Fibroblast of skin of left quadriceps (primary cell): ENCODE measurements around the gene TNNI2.
"Not testable (repeated sequence)": the region's sequence is repeated elsewhere in the genome, so short reads cannot be mapped to it uniquely, and the experiment has no call there.

ENCODE experiments used
- DNase-seq, 2 experiments: peaks; one replicate each; pipeline ENCODE4 v3.0.0-alpha.2; 2013; ENCODE audit warnings: low read depth in 2 of 2

Gene TNNI2

GRCh38 chr11:1838426-1839144, at the start of gene TNNI2:
TSS of gene TNNI2 (plus strand) at chr11:1838981. CDS start at chr11:1839697, 716 bp downstream.
- no peak for DNase-seq

- DNase-seq: no peak
Measured at GRCh38 chr11:1791912-1792311, 46.9 kb upstream of the TNNI2 start.

- no peak for DNase-seq
Measured at GRCh38 chr11:1792461-1792860, 46.3 kb upstream of the TNNI2 start.

GRCh38 chr11:1793081-1793480, 45.7 kb upstream of the TNNI2 start:
- no peak for DNase-seq

GRCh38 chr11:1796413-1797011, 42.3 kb upstream of the TNNI2 start:
- no peak for DNase-seq

- DNase-seq: no peak
Measured at GRCh38 chr11:1797391-1798125, 41.2 kb upstream of the TNNI2 start.

- DNase-seq: no peak
Measured at GRCh38 chr11:1803246-1803645, 35.5 kb upstream of the TNNI2 start.

GRCh38 chr11:1803835-1804519, 34.8 kb upstream of the TNNI2 start:
- DNase-seq: not testable (repeated sequence)

- DNase-seq: no peak
Measured at GRCh38 chr11:1805525-1805924, 33.3 kb upstream of the TNNI2 start.

- DNase-seq: no peak
Measured at GRCh38 chr11:1807264-1807995, 31.4 kb upstream of the TNNI2 start.

GRCh38 chr11:1810761-1811160, 28.0 kb upstream of the TNNI2 start:
- DNase-seq: no peak

- DNase-seq: no peak
Measured at GRCh38 chr11:1812274-1812673, 26.5 kb upstream of the TNNI2 start.

- DNase-seq: no peak
Measured at GRCh38 chr11:1812801-1813200, 26.0 kb upstream of the TNNI2 start.

- not testable (repeated sequence) for DNase-seq
Measured at GRCh38 chr11:1813356-1813755, 25.4 kb upstream of the TNNI2 start.

GRCh38 chr11:1814691-1815090, 24.1 kb upstream of the TNNI2 start:
- DNase-seq: no peak

- DNase-seq: no peak
Measured at GRCh38 chr11:1815311-1815710, 23.5 kb upstream of the TNNI2 start.

GRCh38 chr11:1815751-1816150, 23.0 kb upstream of the TNNI2 start:
- DNase-seq: no peak

GRCh38 chr11:1817000-1817399, 21.8 kb upstream of the TNNI2 start:
- DNase-seq: no peak

GRCh38 chr11:1817511-1817910, 21.3 kb upstream of the TNNI2 start:
- no peak for DNase-seq

GRCh38 chr11:1819074-1819473, 19.7 kb upstream of the TNNI2 start:
- no peak for DNase-seq

- no peak for DNase-seq
Measured at GRCh38 chr11:1820463-1821325, 18.1 kb upstream of the TNNI2 start.
